ENCODE data around the gene MADD. TPM values are rescaled to one million over a fixed set of nuclear protein-coding genes. Genes with fewer than 3 reads are reported as not detected.
A peak's percentile ranks its signal among the peaks of the same experiment; 100 is the strongest.

The MADD gene
- total and polyA plus RNA-seq, 5 experiments from 2014 or later = 15.2 to 127 (median 22.1) TPM

- H3K4me1 Mint-ChIP-seq = peaks cover 0 to 18% (median 3%) of the 10 kb centered on the region in 4 donors
- ATAC-seq = no peak
- peak overlapping the region in 2 of 10 donors; percentile 4 to 84 for H3K27ac Mint-ChIP-seq
- no peaks in the 10 kb centered on the region for H3K9me3 Mint-ChIP-seq
- H3K4me3 Mint-ChIP-seq = peak overlapping the region in 1 of 10 donors; percentile 79
- DNase-seq = no peak
- no peaks in the 10 kb centered on the region for H3K36me3 Mint-ChIP-seq
- POLR2A ChIA-PET = interaction anchor here (0.6 to 1.5 kb wide), 5 partner anchors 17 to 33 kb away, joined by 3 to 4 read pairs (median 3); no protein-coding TSS in a partner anchor
- H3K27me3 Mint-ChIP-seq = no peaks in the 10 kb centered on the region
Measured at GRCh38 chr11:47376525-47377371, 106.8 kb downstream of the MADD start.

DNA sequence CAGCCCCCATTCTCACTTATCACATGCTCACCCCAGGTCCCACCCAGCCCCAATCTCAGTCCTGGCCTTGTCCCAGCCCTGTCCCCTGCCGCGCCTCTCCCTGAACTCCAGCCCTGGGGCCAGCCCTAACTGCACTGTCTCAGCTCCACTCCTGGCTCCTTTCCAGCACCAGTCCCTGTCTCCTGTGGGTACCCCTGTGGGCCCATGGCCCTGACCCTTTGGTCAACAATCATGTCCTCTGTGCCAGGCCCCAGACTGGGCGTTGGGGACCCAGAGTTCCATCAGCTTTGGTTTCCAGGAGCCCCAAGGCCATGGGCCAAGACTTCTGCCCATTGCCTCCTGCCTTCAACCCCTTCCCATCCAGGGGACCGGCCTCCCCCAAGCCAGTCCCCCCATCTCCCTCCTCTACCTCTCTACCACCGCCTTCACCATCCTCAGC lies 107.7 kb downstream of the MADD start:
- POLR2A ChIA-PET = interaction anchor here (1.1 to 1.5 kb wide), 4 partner anchors 16 to 32 kb away, joined by 3 to 4 read pairs (median 3); no protein-coding TSS in a partner anchor
- ATAC-seq (no peak), DNase-seq (no peak)
- Mint-ChIP-seq H3K4me1 (peaks cover 0 to 19% (median 5%) of the 10 kb centered on the region in 4 donors), H3K27ac (peak overlapping the region in 2 of 10 donors; percentile 23 to 68), H3K4me3 (peak overlapping the region in 2 of 10 donors; percentile 41 to 79), H3K9me3 (no peaks in the 10 kb centered on the region), H3K36me3 (no peaks in the 10 kb centered on the region), H3K27me3 (no peaks in the 10 kb centered on the region)

DNA sequence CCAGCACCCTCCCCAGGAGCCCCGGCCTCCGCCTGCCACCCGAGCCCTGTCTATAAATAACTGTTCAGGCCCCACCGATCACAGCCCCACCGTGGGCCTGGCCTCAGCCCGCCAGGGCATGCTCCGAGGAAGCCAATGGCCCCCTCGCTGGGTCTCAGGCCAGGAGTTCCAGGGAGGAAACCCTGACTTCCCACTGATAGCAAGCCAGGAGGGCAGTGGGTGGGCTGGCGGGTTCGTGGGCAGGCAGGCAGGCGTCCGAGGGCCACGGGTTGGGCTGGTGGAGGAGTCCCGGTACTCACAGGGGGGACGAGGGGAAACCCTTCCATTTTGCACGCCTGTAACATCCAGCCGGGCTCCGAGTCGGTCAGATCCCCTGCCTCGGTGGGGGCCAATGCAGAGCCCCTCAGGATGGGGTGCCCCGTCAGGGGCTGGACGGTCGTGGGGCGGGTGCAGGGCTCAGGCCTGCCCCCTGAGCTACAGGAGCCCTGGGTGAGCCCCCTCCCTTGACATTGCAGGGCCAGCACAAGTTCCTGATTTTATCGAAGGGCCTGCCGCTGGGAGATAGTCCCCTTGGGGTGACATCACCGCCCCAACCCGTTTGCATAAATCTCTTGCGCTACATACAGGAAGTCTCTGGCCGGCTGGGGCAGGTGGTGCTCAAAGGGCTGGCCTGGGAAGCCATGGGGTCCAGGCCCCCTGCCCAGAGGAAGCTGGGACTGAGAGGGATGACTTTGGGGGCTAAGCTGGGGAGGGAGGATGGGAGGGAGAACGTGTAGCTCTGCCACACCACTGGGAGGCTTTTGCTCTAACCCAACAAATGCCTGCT lies 108.3 kb downstream of the MADD start, which contains the start of gene SPI1:
SPI1 (minus strand) TSS at position 538 of the 826 bp plus-strand sequence; CDS start at position 344, 194 bp downstream.
- DNase-seq = peak in 1 of 10 donors; percentile 37
- Mint-ChIP-seq H3K27me3 (no peaks in the 10 kb centered on the region), H3K9me3 (no peaks in the 10 kb centered on the region), H3K36me3 (no peaks in the 10 kb centered on the region), H3K4me1 (peaks cover 0 to 19% (median 5%) of the 10 kb centered on the region in 4 donors), H3K4me3 (peak within 1 kb of the TSS in 2 of 10 donors; percentile 43 to 79), H3K27ac (peak within 1 kb of the TSS in 4 of 10 donors; percentile 23 to 93 (median 67))
- peak; percentile 17 to 35 for ATAC-seq
- POLR2A ChIA-PET = interaction anchor here (0.8 to 1.9 kb wide), 9 partner anchors 11 to 33 kb away, joined by 3 to 7 read pairs (median 4); no protein-coding TSS in a partner anchor

DNA sequence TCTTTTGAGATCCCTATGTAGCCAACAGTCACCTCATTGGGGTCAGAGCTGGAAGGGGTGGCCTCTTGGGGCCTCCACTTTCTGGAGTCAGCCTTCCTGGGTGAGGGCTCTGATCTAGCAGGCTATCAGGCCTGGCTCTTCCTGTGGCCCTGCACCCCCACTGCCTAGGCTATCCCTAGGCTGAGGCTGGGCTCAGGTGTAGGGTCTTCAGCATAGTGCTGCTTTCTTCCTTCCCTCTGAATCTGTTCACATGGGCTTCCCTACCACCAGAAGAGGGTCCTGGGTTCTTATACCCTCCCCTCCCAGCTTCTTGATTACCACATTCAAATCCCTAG lies 108.9 kb downstream of the MADD start:
- peak overlapping the region in 2 of 10 donors; percentile 43 to 79 for H3K4me3 Mint-ChIP-seq
- no peaks in the 10 kb centered on the region for H3K36me3 Mint-ChIP-seq
- H3K27ac Mint-ChIP-seq = peak overlapping the region in 1 of 10 donors; percentile 93
- H3K9me3 Mint-ChIP-seq = no peaks in the 10 kb centered on the region
- ATAC-seq (no peak), DNase-seq (no peak)
- POLR2A ChIA-PET = interaction anchor here (0.8 to 1.9 kb wide), 6 partner anchors 11 to 33 kb away, joined by 3 to 7 read pairs (median 4); no protein-coding TSS in a partner anchor
- H3K4me1 Mint-ChIP-seq = peaks cover 0 to 16% (median 7%) of the 10 kb centered on the region in 4 donors
- H3K27me3 Mint-ChIP-seq = no peaks in the 10 kb centered on the region

GRCh38 chr11:47379317-47379716 lies 109.4 kb downstream of the MADD start:
- POLR2A ChIA-PET = interaction anchor here (1.4 to 1.9 kb wide), 3 partner anchors 14 to 20 kb away, joined by 5 to 7 read pairs (median 6); no protein-coding TSS in a partner anchor
- Mint-ChIP-seq H3K36me3 (no peaks in the 10 kb centered on the region), H3K27ac (no peak overlapping the region), H3K4me1 (peaks cover 0 to 13% (median 6%) of the 10 kb centered on the region in 4 donors), H3K9me3 (no peaks in the 10 kb centered on the region), H3K27me3 (no peaks in the 10 kb centered on the region), H3K4me3 (no peak overlapping the region)
- DNase-seq (no peak), ATAC-seq (no peak)

Other genes starting within 250 kb of the MADD start
- 100 to 1,000 TPM; 166 to 172 TPM for gene ARFGAP2, start 93.3 kb upstream of the MADD start, total RNA-seq
- 100 to 1,000 TPM in 2 of 3 donors, 10 to 100 TPM in 1; 97.8 to 111 (median 108) TPM for gene ARFGAP2, start 93.3 kb upstream of the MADD start, polyA plus RNA-seq
- gene PACSIN3, start 83.7 kb upstream of the MADD start, total RNA-seq = under 1 TPM in 1 of 2 experiments, not detected in 1; 0.80 TPM
- under 1 TPM in 1 of 3 donors, not detected in 2; 0.25 TPM for gene PACSIN3, start 83.7 kb upstream of the MADD start, polyA plus RNA-seq
- gene DDB2, start 55.2 kb upstream of the MADD start, total RNA-seq = 100 to 1,000 TPM in 1 of 2 experiments, 10 to 100 TPM in 1; 98.9 to 101 TPM
- gene DDB2, start 55.2 kb upstream of the MADD start, polyA plus RNA-seq = 10 to 100 TPM; 20.7 to 25.4 (median 24.4) TPM
- gene ACP2, start 21.3 kb upstream of the MADD start, total RNA-seq = 10 to 100 TPM; 25.8 to 27.8 TPM
- gene ACP2, start 21.3 kb upstream of the MADD start, polyA plus RNA-seq = 1 to 10 TPM; 4.4 to 10.0 (median 8.0) TPM
- 10 to 100 TPM; 13.7 to 20.3 TPM for gene NR1H3, start 12.1 kb upstream of the MADD start, total RNA-seq
- gene NR1H3, start 12.1 kb upstream of the MADD start, polyA plus RNA-seq = 1 to 10 TPM; 3.4 to 7.2 (median 4.5) TPM
- gene MYBPC3, start 82.6 kb downstream of the MADD start, total RNA-seq = under 1 TPM in 1 of 2 experiments, not detected in 1; 0.16 TPM
- not detected for gene MYBPC3, start 82.6 kb downstream of the MADD start, polyA plus RNA-seq
- 1 to 10 TPM; 3.4 to 4.7 TPM for gene SPI1, start 108.4 kb downstream of the MADD start, total RNA-seq
- not detected for gene SPI1, start 108.4 kb downstream of the MADD start, polyA plus RNA-seq
- 10 to 100 TPM; 63.2 to 63.9 TPM for gene SLC39A13, start 138.5 kb downstream of the MADD start, total RNA-seq
- gene SLC39A13, start 138.5 kb downstream of the MADD start, polyA plus RNA-seq = 10 to 100 TPM; 23.8 to 41.9 (median 24.4) TPM
- gene PSMC3, start 156.3 kb downstream of the MADD start, total RNA-seq = 10 to 100 TPM; 58.4 to 60.0 TPM
- gene PSMC3, start 156.3 kb downstream of the MADD start, polyA plus RNA-seq = 100 to 1,000 TPM in 1 of 3 donors, 10 to 100 TPM in 2; 91.5 to 106 (median 94.0) TPM
- 1 to 10 TPM; 1.3 to 1.5 TPM for gene RAPSN, start 179.0 kb downstream of the MADD start, total RNA-seq
- gene RAPSN, start 179.0 kb downstream of the MADD start, polyA plus RNA-seq = not detected

Measured in naive thymus-derived CD8-positive, alpha-beta T cell (primary cell).